Gastroesophageal sphincter (tissue), 3 donors: ENCODE data around the gene BCKDHA.

Experiments used
- POLR2AphosphoS5 ChIP-seq: sonication (generic); formaldehyde crosslinking; IDR thresholded peaks from one replicate; pipeline ENCODE4 v1.6.1; 2017; ENCODE audit warnings: antibody characterized with exemption
- TF ChIP-seq, protein P1 (sequence below), 4 experiments: fragments of 200-600 bp in 2 of 4; fragments of 450-650 bp in 2 of 4; sonication (generic) in 1 of 4; IDR thresholded peaks; one replicate each; pipeline ENCODE4 v1.5.1; 2017 to 2019; ENCODE audit warnings: antibody characterized with exemption in 4 of 4, mild to moderate bottlenecking in 2 of 4, moderate library complexity in 2 of 4

DNA sequence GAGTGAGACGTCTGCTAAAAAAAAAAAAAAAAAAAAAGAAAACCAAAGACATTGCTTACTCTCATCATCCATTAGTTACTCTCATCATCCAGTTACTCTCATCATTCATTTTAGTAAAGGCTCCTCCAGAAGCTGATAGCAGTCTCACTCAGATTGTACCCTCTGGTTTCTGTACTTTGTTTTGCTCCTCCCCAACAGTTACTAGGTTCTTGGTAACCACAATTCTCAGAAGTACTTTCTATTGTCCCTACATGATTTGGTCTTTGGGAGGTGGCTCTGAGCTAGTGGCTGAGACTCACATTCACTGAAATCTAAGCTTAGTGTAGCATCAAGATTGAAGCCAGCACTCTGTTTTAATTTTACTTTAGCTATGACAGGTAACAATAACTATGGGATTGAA is 59.6 kb downstream of the BCKDHA start:
- TF ChIP-seq, protein P1, sequence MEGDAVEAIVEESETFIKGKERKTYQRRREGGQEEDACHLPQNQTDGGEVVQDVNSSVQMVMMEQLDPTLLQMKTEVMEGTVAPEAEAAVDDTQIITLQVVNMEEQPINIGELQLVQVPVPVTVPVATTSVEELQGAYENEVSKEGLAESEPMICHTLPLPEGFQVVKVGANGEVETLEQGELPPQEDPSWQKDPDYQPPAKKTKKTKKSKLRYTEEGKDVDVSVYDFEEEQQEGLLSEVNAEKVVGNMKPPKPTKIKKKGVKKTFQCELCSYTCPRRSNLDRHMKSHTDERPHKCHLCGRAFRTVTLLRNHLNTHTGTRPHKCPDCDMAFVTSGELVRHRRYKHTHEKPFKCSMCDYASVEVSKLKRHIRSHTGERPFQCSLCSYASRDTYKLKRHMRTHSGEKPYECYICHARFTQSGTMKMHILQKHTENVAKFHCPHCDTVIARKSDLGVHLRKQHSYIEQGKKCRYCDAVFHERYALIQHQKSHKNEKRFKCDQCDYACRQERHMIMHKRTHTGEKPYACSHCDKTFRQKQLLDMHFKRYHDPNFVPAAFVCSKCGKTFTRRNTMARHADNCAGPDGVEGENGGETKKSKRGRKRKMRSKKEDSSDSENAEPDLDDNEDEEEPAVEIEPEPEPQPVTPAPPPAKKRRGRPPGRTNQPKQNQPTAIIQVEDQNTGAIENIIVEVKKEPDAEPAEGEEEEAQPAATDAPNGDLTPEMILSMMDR (IDR thresholded peaks at IDR 0.05): no peak
- no peak for TF ChIP-seq POLR2AphosphoS5
